Fibroblast of mammary gland (primary cell): Measurements from ENCODE around the gene PAQR7.

Experiments used
- DNase-seq: peaks from one replicate; pipeline ENCODE4 v3.0.0-alpha.2; 2010; ENCODE audit warnings: low read depth
- H3K4me3 ChIP-seq: 2 replicates; pipeline ENCODE4 v1.5.1; 2011; ENCODE audit warnings: low read depth, mild to moderate bottlenecking, low read length, moderate library complexity; ENCODE audit not compliant: control insufficient read depth
- TF ChIP-seq, protein P1 (sequence below): conservative IDR thresholded peaks from 2 replicates; pipeline ENCODE4 v1.5.1; 2011; ENCODE audit warnings: low read depth, low read length, inconsistent platforms; ENCODE audit not compliant: control insufficient read depth, insufficient read depth

PAQR7 gene

DNA sequence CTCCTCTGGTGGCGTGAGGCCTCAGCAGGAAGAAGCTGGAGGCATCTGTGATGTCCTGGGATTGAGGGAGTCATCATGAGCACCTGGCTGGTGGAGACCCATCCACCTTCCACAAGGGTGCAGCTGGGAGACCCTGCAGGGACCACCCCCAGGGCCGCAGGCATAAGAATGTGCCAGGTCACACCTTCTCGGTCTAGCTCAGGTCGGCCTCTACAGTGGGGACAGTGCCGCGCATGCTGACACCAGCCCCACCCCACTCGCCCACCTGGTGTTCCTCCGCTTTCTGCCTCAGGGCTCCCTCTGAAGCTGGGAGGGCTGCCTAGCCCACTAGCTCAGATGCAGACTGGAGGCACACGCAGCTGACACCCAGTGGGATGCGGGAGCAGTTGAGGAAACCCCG lies 5.8 kb upstream of the PAQR7 start:
- no peak overlapping the region for H3K4me3 ChIP-seq
- no peak for DNase-seq
- TF ChIP-seq, protein P1, sequence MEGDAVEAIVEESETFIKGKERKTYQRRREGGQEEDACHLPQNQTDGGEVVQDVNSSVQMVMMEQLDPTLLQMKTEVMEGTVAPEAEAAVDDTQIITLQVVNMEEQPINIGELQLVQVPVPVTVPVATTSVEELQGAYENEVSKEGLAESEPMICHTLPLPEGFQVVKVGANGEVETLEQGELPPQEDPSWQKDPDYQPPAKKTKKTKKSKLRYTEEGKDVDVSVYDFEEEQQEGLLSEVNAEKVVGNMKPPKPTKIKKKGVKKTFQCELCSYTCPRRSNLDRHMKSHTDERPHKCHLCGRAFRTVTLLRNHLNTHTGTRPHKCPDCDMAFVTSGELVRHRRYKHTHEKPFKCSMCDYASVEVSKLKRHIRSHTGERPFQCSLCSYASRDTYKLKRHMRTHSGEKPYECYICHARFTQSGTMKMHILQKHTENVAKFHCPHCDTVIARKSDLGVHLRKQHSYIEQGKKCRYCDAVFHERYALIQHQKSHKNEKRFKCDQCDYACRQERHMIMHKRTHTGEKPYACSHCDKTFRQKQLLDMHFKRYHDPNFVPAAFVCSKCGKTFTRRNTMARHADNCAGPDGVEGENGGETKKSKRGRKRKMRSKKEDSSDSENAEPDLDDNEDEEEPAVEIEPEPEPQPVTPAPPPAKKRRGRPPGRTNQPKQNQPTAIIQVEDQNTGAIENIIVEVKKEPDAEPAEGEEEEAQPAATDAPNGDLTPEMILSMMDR: no peak

DNA sequence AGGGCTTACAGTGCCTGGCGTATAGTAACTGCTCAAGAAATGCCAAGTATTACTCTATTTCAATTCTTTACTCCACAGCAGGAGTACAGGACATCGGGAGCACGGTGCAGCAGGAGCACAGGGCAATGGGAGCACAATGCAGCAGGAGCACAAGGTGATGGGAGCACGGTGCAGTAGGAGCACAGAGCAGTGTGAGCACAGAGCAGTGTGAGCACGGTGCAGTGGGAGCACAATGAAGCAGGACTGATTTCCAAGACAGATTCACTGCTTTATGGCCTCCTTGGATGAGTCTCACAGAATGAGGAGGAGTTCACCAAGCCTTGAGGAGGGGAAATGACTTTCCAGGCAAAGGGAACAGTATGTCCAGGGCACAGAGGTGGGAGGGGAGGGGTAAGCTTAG lies 5.0 kb upstream of the PAQR7 start:
- DNase-seq: no peak
- H3K4me3 ChIP-seq: no peak overlapping the region
- TF ChIP-seq, protein P1: no peak

DNA sequence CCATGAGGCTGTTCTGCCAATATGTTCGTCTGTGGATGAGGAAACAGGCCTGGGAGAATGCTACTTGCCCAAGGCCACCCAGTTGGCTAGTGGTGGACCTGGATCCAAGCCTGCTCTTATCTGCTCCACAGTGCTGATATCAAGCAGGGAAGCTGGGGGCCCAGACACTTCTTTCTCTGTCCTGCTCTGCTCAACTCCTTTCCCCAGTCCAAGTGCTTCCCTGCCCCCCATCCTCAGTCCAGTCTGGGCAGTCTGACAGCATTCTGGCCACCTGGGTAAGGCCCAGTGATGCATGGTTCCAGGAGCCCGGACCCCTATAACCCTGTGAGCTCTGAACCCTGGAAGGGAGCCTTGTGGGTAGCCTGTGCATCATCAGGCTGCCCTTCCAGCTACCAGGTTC lies 4.2 kb upstream of the PAQR7 start:
- DNase-seq: no peak
- TF ChIP-seq, protein P1: no peak
- no peak overlapping the region for H3K4me3 ChIP-seq

DNA sequence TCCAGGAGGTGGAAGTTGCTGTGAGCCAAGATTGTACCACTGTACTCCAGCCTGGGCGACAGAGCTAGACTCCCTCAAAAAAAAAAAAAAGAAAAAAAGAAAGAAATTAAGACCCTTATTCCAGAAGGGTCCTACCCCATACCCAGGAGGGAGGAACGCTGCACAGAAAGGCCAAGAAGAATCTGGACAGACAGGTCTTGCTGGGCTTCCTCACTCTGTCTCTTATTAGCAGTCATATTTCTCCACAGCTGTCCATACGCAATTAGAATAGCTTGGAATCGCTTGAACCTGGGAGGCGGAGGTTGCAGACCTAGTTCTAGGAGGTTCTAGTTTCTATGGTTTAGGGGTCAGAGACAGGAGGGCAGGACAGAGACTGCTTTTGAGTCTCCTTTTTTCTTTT lies 3.2 kb upstream of the PAQR7 start:
- DNase-seq: no peak
- H3K4me3 ChIP-seq: no peak overlapping the region
- TF ChIP-seq, protein P1: no peak

DNA sequence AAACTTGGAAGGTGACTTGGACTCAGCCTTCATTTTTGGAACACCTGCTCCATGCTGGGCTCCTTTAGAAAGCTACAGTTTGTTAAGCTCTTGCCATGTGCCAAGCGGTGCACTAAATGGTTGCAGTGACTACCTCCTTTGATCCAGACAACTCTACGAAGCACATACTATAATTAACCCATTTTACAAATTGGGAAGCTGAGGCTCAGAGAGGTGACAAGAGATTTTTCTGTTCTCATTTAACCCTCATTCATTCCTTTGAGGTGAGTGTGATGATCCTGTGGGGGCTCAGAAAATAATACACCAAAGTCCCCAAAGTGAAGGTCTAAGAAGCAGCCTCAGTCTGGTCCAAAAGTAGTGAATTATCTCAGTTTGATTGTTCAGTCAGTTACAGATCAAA lies 1.6 kb upstream of the PAQR7 start:
- DNase-seq: no peak
- TF ChIP-seq, protein P1: no peak
- no peak overlapping the region for H3K4me3 ChIP-seq

DNA sequence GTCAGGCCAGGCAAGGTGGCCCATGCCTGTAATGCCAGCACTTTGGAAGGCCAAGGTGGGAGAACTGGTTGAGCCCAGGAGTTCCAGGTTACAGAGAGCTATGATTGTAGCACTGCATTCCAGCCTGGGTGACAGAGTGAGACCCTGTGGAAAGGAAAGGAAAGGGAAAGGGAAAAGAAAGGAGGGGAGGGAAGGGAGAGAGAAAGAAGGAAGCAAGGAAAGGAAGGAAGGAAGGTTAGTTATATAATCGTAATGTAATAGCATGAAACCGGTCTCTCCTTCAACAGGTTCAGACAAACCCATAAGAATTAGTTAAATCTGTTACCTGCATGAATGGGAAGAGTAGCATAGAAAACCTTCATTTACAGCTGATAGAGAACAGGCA lies 1.2 kb upstream of the PAQR7 start:
- no peak overlapping the region for H3K4me3 ChIP-seq
- TF ChIP-seq, protein P1: no peak
- DNase-seq: no peak
